GM23338 (cell line): ENCODE results near the gene PAK4. TPM values are rescaled to one million over a fixed set of nuclear protein-coding genes. Genes with fewer than 3 reads are reported as not detected.
"Not testable (repeated sequence)": the region's sequence is repeated elsewhere in the genome, so short reads cannot be mapped to it uniquely, and the experiment has no call there.

ENCODE experiments used
- ATAC-seq: fragments of 200-7000 bp; cut with Tn5 transposase; 3 replicates; pipeline ENCODE4 v1.9.1; 2020
- DNase-seq: peaks from one replicate; pipeline ENCODE4 v3.0.0-alpha.2; 2015; ENCODE audit warnings: low spot score
- H2AFZ ChIP-seq: fragments of 200-600 bp; sonication (generic); 2 replicates; pipeline ENCODE4 v1.8.0; 2016; ENCODE audit warnings: antibody characterized with exemption, mild to moderate bottlenecking, moderate library complexity
- H3F3A ChIP-seq: fragments of 200-600 bp; sonication (generic); replicated peaks from 2 replicates; pipeline ENCODE4 v1.8.0; 2017; ENCODE audit warnings: antibody characterized with exemption, mixed run types, low read depth
- H3K27ac ChIP-seq: fragments of 200-600 bp; sonication (generic); 2 replicates; pipeline ENCODE4 v1.6.1; 2016; ENCODE audit warnings: low read depth
- H3K27me3 ChIP-seq: fragments of 200-600 bp; sonication (generic); 2 replicates; pipeline ENCODE4 v1.8.0; 2016; ENCODE audit warnings: mild to moderate bottlenecking, mixed run types, moderate library complexity; ENCODE audit not compliant: insufficient read depth
- H3K36me3 ChIP-seq: fragments of 200-600 bp; sonication (generic); 2 replicates; pipeline ENCODE4 v1.8.0; 2016; ENCODE audit warnings: mild to moderate bottlenecking; ENCODE audit not compliant: insufficient read depth
- H3K4me1 ChIP-seq: fragments of 200-600 bp; sonication (generic); 2 replicates; pipeline ENCODE4 v1.8.0; 2016; ENCODE audit warnings: mild to moderate bottlenecking, moderate library complexity; ENCODE audit not compliant: insufficient read depth
- H3K4me2 ChIP-seq: fragments of 200-600 bp; sonication (generic); 2 replicates; pipeline ENCODE4 v1.7.1; 2017; ENCODE audit warnings: mixed run types
- H3K4me3 ChIP-seq: fragments of 200-600 bp; sonication (generic); 2 replicates; pipeline ENCODE4 v1.6.1; 2016; ENCODE audit warnings: mixed run types
- H3K79me2 ChIP-seq: fragments of 200-600 bp; sonication (generic); replicated peaks from 2 replicates; pipeline ENCODE4 v1.8.0; 2017; ENCODE audit warnings: mild to moderate bottlenecking; ENCODE audit not compliant: insufficient read depth
- H3K9me2 ChIP-seq: fragments of 200-600 bp; sonication (generic); 2 replicates; pipeline ENCODE4 v1.8.0; 2017; ENCODE audit not compliant: insufficient read depth
- H4K20me1 ChIP-seq: fragments of 200-600 bp; sonication (generic); replicated peaks from 2 replicates; pipeline ENCODE4 v1.8.0; 2017; ENCODE audit warnings: mild to moderate bottlenecking; ENCODE audit not compliant: insufficient read depth
- H3K27ac Mint-ChIP-seq: 2 replicates; pipeline ENCODE4 v1.8.0; 2020; ENCODE audit warnings: inconsistent platforms, mild to moderate bottlenecking, moderate library complexity, mixed read lengths
- H3K27me3 Mint-ChIP-seq: 3 replicates; pipeline ENCODE4 v1.8.0; 2022; ENCODE audit warnings: low read depth, mild to moderate bottlenecking, moderate library complexity, mixed read lengths, inconsistent platforms; ENCODE audit not compliant: insufficient read depth, poor library complexity
- H3K36me3 Mint-ChIP-seq: 3 replicates; pipeline ENCODE4 v1.8.0; 2021; ENCODE audit warnings: low read depth, mild to moderate bottlenecking, inconsistent platforms, moderate library complexity, mixed read lengths
- H3K4me1 Mint-ChIP-seq: 3 replicates; pipeline ENCODE4 v1.8.0; 2020; ENCODE audit warnings: mild to moderate bottlenecking, inconsistent platforms, mixed read lengths
- H3K4me3 Mint-ChIP-seq: 3 replicates; pipeline ENCODE4 v1.8.0; 2021; ENCODE audit warnings: moderate library complexity, mild to moderate bottlenecking, inconsistent platforms, mixed read lengths
- H3K9me3 Mint-ChIP-seq: 3 replicates; pipeline ENCODE4 v1.8.0; 2020; ENCODE audit warnings: moderate library complexity, mild to moderate bottlenecking, inconsistent platforms, mixed read lengths
- CREB1 ChIP-seq: fragments of 250-450 bp; sonication (Bioruptor Pico); IDR thresholded peaks from 2 replicates; pipeline ENCODE4 v1.5.0; 2020; ENCODE audit warnings: low read depth, mild to moderate bottlenecking, moderate library complexity
- JUNB ChIP-seq: IDR thresholded peaks from one replicate; pipeline ENCODE4 v1.6.1; 2016; ENCODE audit warnings: antibody characterized with exemption; ENCODE audit not compliant: unreplicated experiment
- STAT1 ChIP-seq: IDR thresholded peaks from one replicate; pipeline ENCODE4 v1.6.1; 2016; ENCODE audit warnings: antibody characterized with exemption; ENCODE audit not compliant: unreplicated experiment
- polyA plus RNA-seq: library from polyadenylated mRNA; unstranded; fragments of >200 nt; fragmentation: Nextera tagmentation; extraction: Ambion mirVana; gene quantifications from 2 replicates; pipeline ENCODE4 v1.2.1, GENCODE V29; 2016
- total RNA-seq: library from RNA; depleted of rRNA; stranded (reverse); fragments of >200 nt; shearing (Covaris generic); gene quantifications from 2 replicates; pipeline ENCODE4 v1.2.3, GENCODE V29; 2014
- TF ChIP-seq, protein P1 (sequence below): IDR thresholded peaks from one replicate; pipeline ENCODE4 v1.6.1; 2018; ENCODE audit warnings: antibody characterized with exemption; ENCODE audit not compliant: unreplicated experiment

PAK4 gene
- total and polyA plus RNA-seq, 2 experiments from 2014 or later = 28.7 to 35.4 TPM

DNA sequence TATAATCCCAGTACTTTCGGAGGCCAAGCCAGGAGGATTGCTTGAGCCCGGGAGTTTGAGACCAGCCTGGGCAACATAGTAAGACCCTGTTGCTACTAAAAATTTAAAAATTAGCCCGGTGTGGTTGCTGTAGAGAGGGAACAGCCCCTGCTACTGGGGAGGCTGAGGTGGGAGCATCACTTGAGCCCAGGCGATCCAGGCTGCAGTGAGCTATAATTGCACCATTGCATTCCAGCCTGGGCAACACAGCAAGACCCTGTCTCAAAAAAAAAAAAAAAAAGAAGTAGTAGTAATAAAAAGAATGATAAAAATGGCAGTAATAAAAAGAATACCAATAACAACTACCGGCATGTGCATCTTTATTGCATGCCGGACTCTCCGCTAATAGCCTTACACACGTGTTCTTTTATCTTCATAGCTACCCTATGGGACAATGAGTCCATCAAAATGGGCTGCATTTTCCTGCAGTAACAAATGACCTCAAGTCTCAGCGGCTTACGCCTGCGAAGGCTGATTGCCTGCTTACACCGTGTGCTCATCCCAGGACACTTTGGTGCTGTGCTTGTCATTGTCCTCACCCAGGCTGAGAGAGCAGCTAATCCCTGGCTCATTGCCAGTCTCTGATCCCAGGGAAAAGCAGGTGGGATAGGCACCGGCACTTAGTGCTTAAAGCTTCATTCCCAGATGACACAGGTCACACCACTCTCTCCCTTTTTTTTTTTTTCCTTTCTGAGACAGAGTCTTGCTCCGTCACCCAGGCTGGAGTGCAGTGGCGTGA, 92.8 kb downstream of the PAK4 start:
- H4K20me1 ChIP-seq = no peaks in the 10 kb centered on the region
- H3K27me3 ChIP-seq = no peaks in the 10 kb centered on the region
- no peaks in the 10 kb centered on the region for H3K36me3 Mint-ChIP-seq
- H3K4me1 Mint-ChIP-seq = no peaks in the 10 kb centered on the region
- H3K79me2 ChIP-seq = no peaks in the 10 kb centered on the region
- no peaks in the 10 kb centered on the region for H3K9me2 ChIP-seq
- no peaks in the 10 kb centered on the region for H3K4me1 ChIP-seq
- no peaks in the 10 kb centered on the region for H3K36me3 ChIP-seq
- no peaks in the 10 kb centered on the region for H3F3A ChIP-seq
- no peak overlapping the region for H3K4me3 ChIP-seq
- TF ChIP-seq JUNB (no peak), STAT1 (no peak)
- H3K4me2 ChIP-seq = no peak overlapping the region
- H3K4me3 Mint-ChIP-seq = no peak overlapping the region
- no peak overlapping the region for H2AFZ ChIP-seq
- ATAC-seq (no peak), DNase-seq (no peak)
- H3K27ac ChIP-seq = no peak overlapping the region
- peaks cover 12% of the 10 kb centered on the region for H3K9me3 Mint-ChIP-seq
- H3K27ac Mint-ChIP-seq = no peak overlapping the region
- peaks cover 5% of the 10 kb centered on the region for H3K27me3 Mint-ChIP-seq

DNA sequence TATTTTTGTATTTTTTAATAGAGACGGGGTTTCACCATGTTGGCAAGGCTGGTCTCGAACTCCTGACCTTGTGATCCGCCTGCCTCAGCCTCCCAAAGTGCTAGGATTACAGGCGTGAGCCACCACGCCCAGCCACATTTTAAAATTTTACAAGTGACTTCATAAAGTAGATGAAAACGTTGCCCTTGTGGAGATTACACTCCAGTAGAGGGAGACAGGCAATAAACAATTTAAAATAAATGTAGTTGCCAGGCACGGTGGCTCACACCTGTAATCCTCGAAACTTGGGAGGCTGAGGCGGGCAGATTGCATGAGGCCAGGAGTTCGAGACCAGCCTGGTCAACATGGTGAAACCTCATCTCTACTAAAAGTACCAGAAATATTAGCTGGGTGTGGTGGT, 93.5 kb downstream of the PAK4 start:
- H3K27me3 Mint-ChIP-seq, H3K4me3 Mint-ChIP-seq, H3K27ac ChIP-seq, H3K36me3 Mint-ChIP-seq, H3K9me2 ChIP-seq, H2AFZ ChIP-seq, ATAC-seq, H3K4me1 Mint-ChIP-seq, H3K4me3 ChIP-seq, H3K27ac Mint-ChIP-seq, H3K4me2 ChIP-seq, H3K36me3 ChIP-seq, H3K27me3 ChIP-seq, DNase-seq, H4K20me1 ChIP-seq, H3K79me2 ChIP-seq, H3F3A ChIP-seq, H3K4me1 ChIP-seq: not testable (repeated sequence)
- H3K9me3 Mint-ChIP-seq = peaks cover 12% of the 10 kb centered on the region

DNA sequence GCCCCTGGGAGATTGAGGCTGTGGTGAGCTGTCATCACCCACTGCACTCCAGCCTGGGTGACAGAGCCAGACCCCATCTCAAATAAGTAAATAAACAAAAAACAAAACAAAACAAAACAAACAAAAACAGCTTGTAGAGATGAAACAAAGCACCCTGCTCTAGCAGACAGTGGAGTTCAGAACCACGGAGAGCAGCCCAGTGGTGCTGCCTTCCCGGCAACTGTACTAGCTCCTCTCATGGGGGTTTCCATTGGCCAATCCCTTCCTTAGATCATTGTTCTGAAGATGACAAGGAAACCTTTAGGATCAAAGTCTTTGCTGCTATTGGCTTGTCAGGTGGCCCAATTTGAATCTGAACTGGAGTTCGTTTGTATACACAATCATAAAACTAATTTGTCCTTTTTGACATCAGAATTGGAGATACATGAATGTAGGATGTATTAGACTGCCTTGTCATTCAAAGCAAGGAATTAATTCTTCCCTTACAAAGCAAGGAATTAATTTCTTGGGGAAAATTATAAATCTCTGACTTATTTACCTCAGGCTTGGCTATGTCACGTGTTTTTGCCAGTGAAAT, 98.2 kb downstream of the PAK4 start:
- Histone ChIP-seq H3K27me3 (0 out of 2 replicates have a peak, but pooled peaks cover 4% of the 10 kb centered on the region), H3K27ac (no peak overlapping the region), H3K79me2 (no peaks in the 10 kb centered on the region), H3K36me3 (no peaks in the 10 kb centered on the region), H4K20me1 (no peaks in the 10 kb centered on the region), H3K4me1 (no peaks in the 10 kb centered on the region), H3K4me2 (no peak overlapping the region), H2AFZ (no peak overlapping the region), H3K9me2 (no peaks in the 10 kb centered on the region), H3F3A (no peaks in the 10 kb centered on the region), H3K4me3 (no peak overlapping the region)
- Mint-ChIP-seq H3K9me3 (0 out of 3 replicates have a peak, but pooled peaks cover 2% of the 10 kb centered on the region), H3K4me3 (no peak overlapping the region), H3K27me3 (peaks cover 5% of the 10 kb centered on the region), H3K4me1 (peaks cover 3% of the 10 kb centered on the region; the same call in 1 of the 3 replicates), H3K36me3 (no peaks in the 10 kb centered on the region), H3K27ac (no peak overlapping the region)
- peak; percentile 98 for ATAC-seq
- peak; percentile 89 for DNase-seq
- TF ChIP-seq JUNB (no peak), CREB1 (CRISPR knock-in tag) (peak; percentile 44)
- TF ChIP-seq, protein P1, sequence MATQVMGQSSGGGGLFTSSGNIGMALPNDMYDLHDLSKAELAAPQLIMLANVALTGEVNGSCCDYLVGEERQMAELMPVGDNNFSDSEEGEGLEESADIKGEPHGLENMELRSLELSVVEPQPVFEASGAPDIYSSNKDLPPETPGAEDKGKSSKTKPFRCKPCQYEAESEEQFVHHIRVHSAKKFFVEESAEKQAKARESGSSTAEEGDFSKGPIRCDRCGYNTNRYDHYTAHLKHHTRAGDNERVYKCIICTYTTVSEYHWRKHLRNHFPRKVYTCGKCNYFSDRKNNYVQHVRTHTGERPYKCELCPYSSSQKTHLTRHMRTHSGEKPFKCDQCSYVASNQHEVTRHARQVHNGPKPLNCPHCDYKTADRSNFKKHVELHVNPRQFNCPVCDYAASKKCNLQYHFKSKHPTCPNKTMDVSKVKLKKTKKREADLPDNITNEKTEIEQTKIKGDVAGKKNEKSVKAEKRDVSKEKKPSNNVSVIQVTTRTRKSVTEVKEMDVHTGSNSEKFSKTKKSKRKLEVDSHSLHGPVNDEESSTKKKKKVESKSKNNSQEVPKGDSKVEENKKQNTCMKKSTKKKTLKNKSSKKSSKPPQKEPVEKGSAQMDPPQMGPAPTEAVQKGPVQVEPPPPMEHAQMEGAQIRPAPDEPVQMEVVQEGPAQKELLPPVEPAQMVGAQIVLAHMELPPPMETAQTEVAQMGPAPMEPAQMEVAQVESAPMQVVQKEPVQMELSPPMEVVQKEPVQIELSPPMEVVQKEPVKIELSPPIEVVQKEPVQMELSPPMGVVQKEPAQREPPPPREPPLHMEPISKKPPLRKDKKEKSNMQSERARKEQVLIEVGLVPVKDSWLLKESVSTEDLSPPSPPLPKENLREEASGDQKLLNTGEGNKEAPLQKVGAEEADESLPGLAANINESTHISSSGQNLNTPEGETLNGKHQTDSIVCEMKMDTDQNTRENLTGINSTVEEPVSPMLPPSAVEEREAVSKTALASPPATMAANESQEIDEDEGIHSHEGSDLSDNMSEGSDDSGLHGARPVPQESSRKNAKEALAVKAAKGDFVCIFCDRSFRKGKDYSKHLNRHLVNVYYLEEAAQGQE = peak; percentile 85
